IMR-90 (cell line): ENCODE measurements around the gene CDC7. TPM values are rescaled to one million over a fixed set of nuclear protein-coding genes. Genes with fewer than 3 reads are reported as not detected.
A peak's percentile ranks its signal among the peaks of the same experiment; 100 is the strongest.

Experiments used
- ATAC-seq: fragments of 200-7000 bp; cut with Tn5 transposase; 2 replicates; pipeline ENCODE4 v1.9.1; 2020; ENCODE audit warnings: low read depth, mild to moderate bottlenecking, moderate library complexity
- BruUV-seq: library from RNA; stranded (reverse); fragments of 400-500 nt; replicated peaks from 2 replicates; lab custom pipeline; 2021; lab: Mats Ljungman, UMichigan
- CTCF ChIA-PET: fragments of 300-600 bp; formaldehyde crosslinking; extraction: SDS; loops from one replicate; lab custom pipeline; 2021; ENCODE audit warnings: antibody characterized with exemption; lab: Yijun Ruan, JAX
- POLR2A ChIA-PET: fragments of 300-600 bp; sonication (Branson Sonifier 250); formaldehyde crosslinking; loops from one replicate; lab custom pipeline; 2022; ENCODE audit warnings: antibody characterized with exemption; ENCODE audit not compliant: unreplicated experiment; lab: Charles Lee
- DNase-seq: peaks from one replicate; pipeline ENCODE4 v3.0.0; 2013
- H2AFZ ChIP-seq: replicated peaks from 2 replicates; pipeline ENCODE3; 2013; ENCODE audit warnings: low read length, mild to moderate bottlenecking; ENCODE audit not compliant: poor library complexity
- H2AK5ac ChIP-seq: 2 replicates; pipeline ENCODE4 v1.6.1; 2013; ENCODE audit warnings: low read depth, low read length, inconsistent platforms
- H2AK9ac ChIP-seq: replicated peaks from 2 replicates; pipeline ENCODE3; 2013; ENCODE audit warnings: mild to moderate bottlenecking, low read depth, low read length, moderate library complexity; ENCODE audit not compliant: poor library complexity
- H2BK120ac ChIP-seq: 2 replicates; pipeline ENCODE4 v1.6.1; 2013; ENCODE audit warnings: low read depth, low read length, inconsistent platforms
- H2BK15ac ChIP-seq: 3 replicates; pipeline ENCODE4 v1.6.1; 2013; ENCODE audit warnings: low read depth, low read length, inconsistent platforms
- H2BK20ac ChIP-seq: 2 replicates; pipeline ENCODE4 v1.6.1; 2013; ENCODE audit warnings: low read depth, mild to moderate bottlenecking, inconsistent platforms, low read length, moderate library complexity
- H2BK5ac ChIP-seq: 2 replicates; pipeline ENCODE4 v1.6.1; 2013; ENCODE audit warnings: mild to moderate bottlenecking, low read depth, low read length, inconsistent platforms; ENCODE audit not compliant: poor library complexity, severe bottlenecking
- H3K14ac ChIP-seq: replicated peaks from 2 replicates; pipeline ENCODE4 v1.6.1; 2013; ENCODE audit warnings: low read depth, low read length, inconsistent platforms
- H3K18ac ChIP-seq: 2 replicates; pipeline ENCODE4 v1.6.1; 2013; ENCODE audit warnings: low read depth, low read length, control low read depth
- H3K23ac ChIP-seq: 2 replicates; pipeline ENCODE4 v1.6.1; 2013; ENCODE audit warnings: low read depth, low read length, inconsistent platforms
- H3K27ac ChIP-seq: 2 replicates; pipeline ENCODE4 v1.5.1; 2013; ENCODE audit warnings: mild to moderate bottlenecking, control low read depth, low read length; ENCODE audit not compliant: insufficient read depth
- H3K27me3 ChIP-seq: 2 replicates; pipeline ENCODE4 v1.6.1; 2013; ENCODE audit warnings: low read length; ENCODE audit not compliant: control insufficient read depth, insufficient read depth
- H3K36me3 ChIP-seq: 2 replicates; pipeline ENCODE4 v1.6.1; 2013; ENCODE audit warnings: low read length, mixed read lengths; ENCODE audit not compliant: control insufficient read depth, insufficient read depth
- H3K4ac ChIP-seq: 2 replicates; pipeline ENCODE4 v1.6.1; 2013; ENCODE audit warnings: low read depth, low read length, inconsistent platforms
- H3K4me1 ChIP-seq: 2 replicates; pipeline ENCODE4 v1.6.1; 2013; ENCODE audit warnings: low read length, mixed read lengths; ENCODE audit not compliant: control insufficient read depth, insufficient read depth
- H3K4me2 ChIP-seq: 2 replicates; pipeline ENCODE4 v1.6.1; 2013; ENCODE audit warnings: low read depth, mild to moderate bottlenecking, control low read depth, low read length, moderate library complexity
- H3K4me3 ChIP-seq: 2 replicates; pipeline ENCODE4 v1.5.1; 2013; ENCODE audit warnings: low read depth, mild to moderate bottlenecking, control low read depth, low read length, moderate library complexity; ENCODE audit not compliant: insufficient read depth
- H3K56ac ChIP-seq: 2 replicates; pipeline ENCODE4 v1.6.1; 2013; ENCODE audit warnings: low read length, inconsistent platforms; ENCODE audit not compliant: insufficient read depth; ENCODE audit errors: extremely low read depth
- H3K79me1 ChIP-seq, 2 experiments: 2 replicates each; pipeline ENCODE4 v1.6.1; 2013; ENCODE audit warnings: low read length in 2 of 2, inconsistent platforms in 1 of 2, low read depth in 1 of 2
- H3K9ac ChIP-seq: 2 replicates; pipeline ENCODE4 v1.6.1; 2013; ENCODE audit warnings: low read depth, low read length, control low read depth
- H3K9me1 ChIP-seq: 2 replicates; pipeline ENCODE4 v1.6.1; 2013; ENCODE audit warnings: low read length, inconsistent platforms; ENCODE audit not compliant: insufficient read depth
- H3K9me3 ChIP-seq: 2 replicates; pipeline ENCODE4 v1.6.1; 2013; ENCODE audit warnings: low read length; ENCODE audit not compliant: control insufficient read depth, insufficient read depth
- H4K20me1 ChIP-seq: 2 replicates; pipeline ENCODE4 v1.6.1; 2013; ENCODE audit warnings: low read length, inconsistent platforms; ENCODE audit not compliant: insufficient read depth
- H4K5ac ChIP-seq: 2 replicates; pipeline ENCODE4 v1.6.1; 2013; ENCODE audit warnings: mild to moderate bottlenecking, low read depth, low read length, control low read depth
- H4K8ac ChIP-seq, 2 experiments: 2 replicates each; pipeline ENCODE4 v1.6.1; 2013; ENCODE audit warnings: low read depth in 2 of 2, low read length in 2 of 2, control low read depth in 1 of 2, inconsistent platforms in 1 of 2
- H4K91ac ChIP-seq: 2 replicates; pipeline ENCODE4 v1.6.1; 2013; ENCODE audit warnings: low read depth, low read length, inconsistent platforms; ENCODE audit not compliant: insufficient read depth
- BHLHE40 ChIP-seq: fragments of 150-350 bp; IDR thresholded peaks from 2 replicates; pipeline ENCODE4 v1.6.1; 2016; ENCODE audit warnings: mild to moderate bottlenecking, low read depth, low read length
- CEBPB ChIP-seq: IDR thresholded peaks from 2 replicates; pipeline ENCODE4 v1.6.1; 2012; ENCODE audit warnings: low read depth, low read length, improper control_type of control experiment
- CHD1 ChIP-seq: IDR thresholded peaks from 2 replicates; pipeline ENCODE4 v1.6.1; 2012; ENCODE audit warnings: low read depth, low read length, improper control_type of control experiment
- CTCF ChIP-seq: conservative IDR thresholded peaks from 2 replicates; pipeline ENCODE4 v1.5.1; 2012; ENCODE audit warnings: mild to moderate bottlenecking, low read depth, low read length, improper control_type of control experiment
- FOS ChIP-seq: fragments of 150-350 bp; IDR thresholded peaks from 2 replicates; pipeline ENCODE4 v1.6.1; 2016; ENCODE audit warnings: low read depth, low read length
- MAFK ChIP-seq: IDR thresholded peaks from 2 replicates; pipeline ENCODE4 v1.6.1; 2012; ENCODE audit warnings: low read depth, low read length, improper control_type of control experiment
- NFE2L2 ChIP-seq: fragments of 150-350 bp; IDR thresholded peaks from 2 replicates; pipeline ENCODE4 v1.6.1; 2016; ENCODE audit warnings: low read depth, mild to moderate bottlenecking, low read length
- POLR2A ChIP-seq: IDR thresholded peaks from 2 replicates; pipeline ENCODE4 v1.6.1; 2012; ENCODE audit warnings: mild to moderate bottlenecking, low read depth, low read length
- RAD21 ChIP-seq: IDR thresholded peaks from 2 replicates; pipeline ENCODE4 v1.6.1; 2012; ENCODE audit warnings: low read length, improper control_type of control experiment
- RCOR1 ChIP-seq: IDR thresholded peaks from 2 replicates; pipeline ENCODE4 v1.6.1; 2012; ENCODE audit warnings: mild to moderate bottlenecking, low read length, improper control_type of control experiment; ENCODE audit not compliant: insufficient replicate concordance
- RFX5 ChIP-seq: IDR thresholded peaks from 2 replicates; pipeline ENCODE4 v1.8.0; 2012; ENCODE audit warnings: low read depth, mild to moderate bottlenecking, low read length, moderate library complexity
- SMC3 ChIP-seq: fragments of 150-350 bp; IDR thresholded peaks from 2 replicates; pipeline ENCODE4 v1.6.1; 2016; ENCODE audit warnings: low read depth, mild to moderate bottlenecking, antibody characterized with exemption, low read length, moderate library complexity
- dilution Hi-C: fragments of 300-500 bp; cut with HindIII; formaldehyde crosslinking; loops from one replicate; pipeline ENCODE4 v1.14.3; 2018; ENCODE audit warnings: low sequenced_read_pairs; ENCODE audit not compliant: unreplicated experiment
- in situ Hi-C: fragments of 300-500 bp; cut with MboI; formaldehyde crosslinking; loops from 3 replicates; pipeline ENCODE4 v1.14.3; 2019; ENCODE audit warnings: low sequenced_read_pairs, inconsistent platforms, mixed read lengths
- intact Hi-C: fragments of 100-400 bp; cut with micrococcal nuclease; formaldehyde crosslinking; loops from 2 replicates; pipeline ENCODE4 v1.10.0; 2022
- polyA plus RNA-seq, 3 experiments: library from polyadenylated mRNA; depleted of rRNA; stranded (reverse); fragments of >200 nt; gene quantifications; 2 replicates each; pipeline ENCODE4 v1.2.3, GENCODE V29; 2012; ENCODE audit warnings: low replicate concordance in 1 of 3
- total RNA-seq: library from RNA; depleted of rRNA; stranded (reverse); fragments of >200 nt; gene quantifications from 2 replicates; pipeline ENCODE4 v1.2.3, GENCODE V29; 2012
- TF ChIP-seq, protein P1 (sequence below): fragments of 150-350 bp; IDR thresholded peaks from 2 replicates; pipeline ENCODE4 v1.6.1; 2016; ENCODE audit warnings: low read depth, mild to moderate bottlenecking, low read length, moderate library complexity, borderline replicate concordance
- TF ChIP-seq, protein P2 (sequence below): fragments of 150-350 bp; IDR thresholded peaks from 2 replicates; pipeline ENCODE4 v1.6.1; 2017; ENCODE audit warnings: mild to moderate bottlenecking, antibody characterized with exemption, low read length, low read depth

The CDC7 gene
- total and polyA plus RNA-seq, 2 of the 4 experiments (the other 2 are of a cell fraction): 4.3 to 4.7 TPM

GRCh38 chr1:91537281-91537986, 36.8 kb downstream of the CDC7 start:
- Histone ChIP-seq H4K91ac (no peak overlapping the region), H2BK120ac (no peak overlapping the region), H3K4ac (no peak overlapping the region), H2AFZ (no peak overlapping the region), H3K14ac (no peak overlapping the region; the same call in 1 of the 2 replicates), H3K36me3 (no peaks in the 10 kb centered on the region), H3K79me1 (no peaks in the 10 kb centered on the region), H4K20me1 (no peaks in the 10 kb centered on the region), H4K8ac (no peak overlapping the region), H3K9ac (no peak overlapping the region), H2AK5ac (no peak overlapping the region), H3K27ac (no peak overlapping the region), H4K5ac (no peak overlapping the region), H3K9me1 (peaks cover 3% of the 10 kb centered on the region; the same call in 1 of the 2 replicates), H2BK15ac (no peak overlapping the region), H3K4me3 (no peak overlapping the region), H2BK20ac (0 out of 2 replicates have a peak overlapping the region, but pooled peaks have one; percentile 27), H3K4me1 (peaks cover 7% of the 10 kb centered on the region), H3K27me3 (peaks cover 45% of the 10 kb centered on the region), H3K56ac (no peak overlapping the region), H3K4me2 (peak overlapping the region; percentile 56), H3K18ac (no peak overlapping the region), H3K9me3 (no peaks in the 10 kb centered on the region), H2AK9ac (peak overlapping the region; percentile 12), H3K23ac (no peak overlapping the region), H2BK5ac (no peak overlapping the region)
- DNase-seq: peak; percentile 91
- ChIA-PET CTCF (interaction anchor here (0.7 to 0.8 kb wide), 3 partner anchors 18 to 152 kb away, joined by 3 read pairs; no protein-coding TSS in a partner anchor), POLR2A (no interaction called here)
- dilution Hi-C loops: no loop called here
- intact Hi-C loops: loop anchor here (2.0 to 5.0 kb wide), 2 partner anchors 37 to 190 kb away; no protein-coding TSS in a partner anchor
- BruUV-seq: no TSS peak
- in situ Hi-C loops: no loop called here
- TF ChIP-seq CTCF (no peak), CHD1 (no peak), POLR2A (no peak), RAD21 (0 out of 2 replicates have a peak, but pooled peaks have one; percentile 3), BHLHE40 (peak; percentile 40; the same call in 1 of the 2 replicates), NFE2L2 (no peak), CEBPB (peak; percentile 88), RCOR1 (peak; percentile 68), SMC3 (no peak), MAFK (no peak), FOS (0 out of 2 replicates have a peak, but pooled peaks have one; percentile 17), RFX5 (no peak)
- TF ChIP-seq, protein P1, sequence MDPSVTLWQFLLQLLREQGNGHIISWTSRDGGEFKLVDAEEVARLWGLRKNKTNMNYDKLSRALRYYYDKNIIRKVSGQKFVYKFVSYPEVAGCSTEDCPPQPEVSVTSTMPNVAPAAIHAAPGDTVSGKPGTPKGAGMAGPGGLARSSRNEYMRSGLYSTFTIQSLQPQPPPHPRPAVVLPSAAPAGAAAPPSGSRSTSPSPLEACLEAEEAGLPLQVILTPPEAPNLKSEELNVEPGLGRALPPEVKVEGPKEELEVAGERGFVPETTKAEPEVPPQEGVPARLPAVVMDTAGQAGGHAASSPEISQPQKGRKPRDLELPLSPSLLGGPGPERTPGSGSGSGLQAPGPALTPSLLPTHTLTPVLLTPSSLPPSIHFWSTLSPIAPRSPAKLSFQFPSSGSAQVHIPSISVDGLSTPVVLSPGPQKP: no peak
- TF ChIP-seq, protein P2, sequence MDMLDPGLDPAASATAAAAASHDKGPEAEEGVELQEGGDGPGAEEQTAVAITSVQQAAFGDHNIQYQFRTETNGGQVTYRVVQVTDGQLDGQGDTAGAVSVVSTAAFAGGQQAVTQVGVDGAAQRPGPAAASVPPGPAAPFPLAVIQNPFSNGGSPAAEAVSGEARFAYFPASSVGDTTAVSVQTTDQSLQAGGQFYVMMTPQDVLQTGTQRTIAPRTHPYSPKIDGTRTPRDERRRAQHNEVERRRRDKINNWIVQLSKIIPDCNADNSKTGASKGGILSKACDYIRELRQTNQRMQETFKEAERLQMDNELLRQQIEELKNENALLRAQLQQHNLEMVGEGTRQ: no peak
- ATAC-seq: peak; percentile 97
